B cell (primary cell): ENCODE measurements around the gene LIN9. TPM values are rescaled to one million over a fixed set of nuclear protein-coding genes. Genes with fewer than 3 reads are reported as not detected.

Source experiments
- ATAC-seq: fragments of 200-7000 bp; cut with Tn5 transposase; one replicate; pipeline ENCODE4 v1.10.0; 2021; ENCODE audit warnings: low read depth, mild to moderate bottlenecking, moderate number of reproducible peaks, moderate library complexity
- CTCF ChIA-PET: fragments of 350-600 bp; sonication (Branson Sonifier 250); formaldehyde crosslinking; loops from one replicate; lab custom pipeline; 2021; ENCODE audit warnings: antibody characterized with exemption, inconsistent platforms; lab: Charles Lee
- POLR2A ChIA-PET: fragments of 350-600 bp; sonication (Branson Sonifier 250); formaldehyde crosslinking; loops from one replicate; lab custom pipeline; 2021; ENCODE audit warnings: antibody characterized with exemption; lab: Charles Lee
- DNase-seq: peaks from one replicate; pipeline ENCODE4 v3.0.0; 2013
- H2AFZ ChIP-seq: 2 replicates; pipeline ENCODE4 v1.6.1; 2012; ENCODE audit warnings: mild to moderate bottlenecking, low read depth, low read length; ENCODE audit not compliant: insufficient read depth, poor library complexity, severe bottlenecking
- H3K27ac ChIP-seq, 2 donors: 1 replicate in 1 of 2; 2 replicates in 1 of 2; pipeline ENCODE4 v1.5.1; 2012 to 2013; ENCODE audit warnings: low read length in 2 of 2, mild to moderate bottlenecking in 2 of 2, moderate library complexity in 1 of 2
- H3K27me3 ChIP-seq, 4 experiments: fragments of 200-600 bp in 1 of 4; sonication (generic) in 1 of 4; replicated peaks in 1 of 4; 1 replicate in 2 of 4; 2 replicates in 2 of 4; pipeline versions ENCODE4 v1.6.1 to v1.7.0; 2013 to 2016; ENCODE audit warnings: low read length in 3 of 4, mild to moderate bottlenecking in 2 of 4, mixed read lengths in 1 of 4, moderate library complexity in 1 of 4; ENCODE audit not compliant: insufficient read depth in 4 of 4, control insufficient read depth in 3 of 4; ENCODE audit errors: control extremely low read depth in 1 of 4
- H3K36me3 ChIP-seq, 2 experiments: replicated peaks in 1 of 2; 1 replicate in 1 of 2; 2 replicates in 1 of 2; pipeline versions ENCODE4 v1.6.1 to v1.7.1; 2013; ENCODE audit warnings: low read length in 1 of 2; ENCODE audit not compliant: insufficient read depth in 2 of 2, control insufficient read depth in 1 of 2; ENCODE audit errors: control extremely low read depth in 1 of 2, extremely low read depth in 1 of 2
- H3K4me1 ChIP-seq, 2 donors: fragments of 200-600 bp in 1 of 2; sonication (generic) in 1 of 2; 1 replicate in 1 of 2; 2 replicates in 1 of 2; pipeline versions ENCODE4 v1.5.1 to v1.6.1; 2013 to 2017; ENCODE audit warnings: low read length in 2 of 2; ENCODE audit not compliant: control insufficient read depth in 2 of 2, insufficient read depth in 2 of 2
- H3K4me2 ChIP-seq: replicated peaks from 2 replicates; pipeline ENCODE3; 2012; ENCODE audit warnings: mild to moderate bottlenecking, low read depth, low read length; ENCODE audit not compliant: poor library complexity, severe bottlenecking
- H3K4me3 ChIP-seq, 5 experiments: fragments of 200-600 bp in 1 of 5; sonication (generic) in 1 of 5; 1 replicate in 3 of 5; 2 replicates in 2 of 5; pipeline versions ENCODE4 v1.5.1 to v1.7.0; 2011 to 2016; ENCODE audit warnings: low read length in 4 of 5, mild to moderate bottlenecking in 4 of 5, low read depth in 2 of 5, control low read depth in 1 of 5, moderate library complexity in 1 of 5; ENCODE audit not compliant: insufficient read depth in 1 of 5; ENCODE audit errors: control extremely low read depth in 1 of 5, extremely low read depth in 1 of 5
- H3K79me2 ChIP-seq: fragments of 200-600 bp; sonication (generic); one replicate; pipeline ENCODE4 v1.6.0; 2016; ENCODE audit warnings: low read length; ENCODE audit not compliant: control insufficient read depth, insufficient read depth
- H3K9ac ChIP-seq: fragments of 200-600 bp; sonication (generic); 2 replicates; pipeline ENCODE4 v1.6.1; 2017; ENCODE audit warnings: mild to moderate bottlenecking, low read length, moderate library complexity
- H3K9me3 ChIP-seq, 3 donors: one replicate each; pipeline versions ENCODE4 v1.6.1 to v1.7.1; 2013; ENCODE audit warnings: low read length in 2 of 3; ENCODE audit not compliant: control insufficient read depth in 2 of 3, insufficient read depth in 1 of 3; ENCODE audit errors: control extremely low read depth in 1 of 3
- H4K20me1 ChIP-seq: 2 replicates; pipeline ENCODE4 v1.6.0; 2012; ENCODE audit warnings: mild to moderate bottlenecking, low read length; ENCODE audit not compliant: insufficient read depth, control insufficient read depth, poor library complexity, severe bottlenecking
- H3K27ac Mint-ChIP-seq: one replicate; pipeline ENCODE4 v1.8.0; 2021; ENCODE audit warnings: mixed read lengths
- H3K27me3 Mint-ChIP-seq: one replicate; pipeline ENCODE4 v1.8.0; 2021; ENCODE audit warnings: mixed read lengths
- H3K4me1 Mint-ChIP-seq: one replicate; pipeline ENCODE4 v1.8.0; 2021; ENCODE audit warnings: mixed read lengths
- H3K4me3 Mint-ChIP-seq: one replicate; pipeline ENCODE4 v1.8.0; 2021; ENCODE audit warnings: mixed read lengths
- H3K9me3 Mint-ChIP-seq: one replicate; pipeline ENCODE4 v1.8.0; 2022; ENCODE audit warnings: mixed read lengths; ENCODE audit not compliant: insufficient read depth
- EZH2 ChIP-seq: IDR thresholded peaks from 2 replicates; pipeline ENCODE4 v1.6.1; 2012; ENCODE audit warnings: borderline replicate concordance, low read depth, mild to moderate bottlenecking, moderate library complexity, low read length; ENCODE audit not compliant: insufficient read depth, poor library complexity, severe bottlenecking
- WGBS: methylation state at CpG from one replicate; pipeline ENCODE4 v1.1.5; 2013; ENCODE audit warnings: missing lambda C conversion rate; ENCODE audit not compliant: insufficient coverage; 5-methylcytosine and 5-hydroxymethylcytosine counted together
- intact Hi-C: fragments of 100-400 bp; cut with micrococcal nuclease; formaldehyde crosslinking; loops from one replicate; pipeline ENCODE4 v1.10.0; 2022
- polyA plus RNA-seq: library from polyadenylated mRNA; depleted of rRNA; stranded (reverse); fragments of >200 nt; gene quantifications from 2 replicates; pipeline ENCODE4 v1.2.3, GENCODE V29; 2012
- total RNA-seq, 2 donors: library from RNA; stranded (reverse); fragments of 120-200 nt in 1 of 2; gene quantifications; 1 replicate in 1 of 2; 2 replicates in 1 of 2; pipeline versions ENCODE4 v1.2.3 to v1.2.4, GENCODE V29; 2013 to 2022
- TF ChIP-seq, protein P1 (sequence below): fragments of 200-600 bp; IDR thresholded peaks from one replicate; pipeline ENCODE4 v1.8.0; 2022; ENCODE audit warnings: antibody characterized with exemption, mild to moderate bottlenecking

LIN9 gene
- total and polyA plus RNA-seq, 2 donors (not counting 1 experiment from before 2014, with no cell fraction given), result 1.7 to 6.7 TPM

DNA sequence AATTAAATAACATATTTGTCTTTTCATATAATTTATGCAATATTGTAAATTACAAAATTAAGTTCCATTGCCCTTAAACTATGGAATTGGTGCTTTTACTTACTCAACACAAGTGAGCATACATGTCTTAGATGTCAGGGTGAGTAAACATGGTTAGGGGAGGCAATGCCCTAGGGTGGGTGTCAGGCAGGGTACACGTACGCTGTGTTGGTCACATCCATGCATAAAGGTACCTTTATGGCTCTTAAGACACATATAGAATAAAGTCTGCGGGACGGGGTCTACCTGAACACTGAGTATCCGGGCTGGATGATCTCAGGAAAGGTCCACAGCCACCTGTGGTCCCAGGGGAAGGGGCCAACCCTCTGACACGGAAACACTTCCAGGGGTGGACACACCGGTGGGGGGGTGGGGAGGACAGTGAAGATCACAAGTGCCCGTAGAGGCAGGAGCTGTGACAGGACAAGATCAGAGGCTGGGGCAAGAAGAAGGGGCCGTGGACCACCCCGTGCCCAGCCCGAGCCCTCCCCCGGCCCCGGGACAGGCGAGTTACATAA, 720 bp downstream of the LIN9 start:
- Histone ChIP-seq H3K27me3 (peaks cover 0 to 14% (median 2%) of the 10 kb centered on the region in 4 experiments), H4K20me1 (no peaks in the 10 kb centered on the region), H3K4me3 (peak overlapping the region; percentile 40 to 99 (median 96)), H3K4me2 (peak overlapping the region; percentile 99), H3K9me3 (no peaks in the 10 kb centered on the region), H2AFZ (peak overlapping the region; percentile 100), H3K79me2 (peaks cover 48% of the 10 kb centered on the region), H3K9ac (peak overlapping the region; percentile 98), H3K27ac (peak overlapping the region in 1 of 2 donors; percentile 81), H3K36me3 (no peaks in the 10 kb centered on the region), H3K4me1 (peaks cover 12 to 14% of the 10 kb centered on the region in 2 donors)
- POLR2A ChIA-PET, result interaction anchor here (1.0 to 1.3 kb wide), 2 partner anchors 175 to 246 kb away, joined by 3 to 4 read pairs; partner anchors contain the start of gene H3-3A
- Mint-ChIP-seq H3K9me3 (no peaks in the 10 kb centered on the region), H3K4me3 (peak overlapping the region; percentile 95), H3K4me1 (peaks cover 21% of the 10 kb centered on the region), H3K27ac (peak overlapping the region; percentile 71), H3K27me3 (peaks cover 5% of the 10 kb centered on the region)
- ATAC-seq (no peak), DNase-seq (no peak)
- CTCF ChIA-PET, result interaction anchor here (0.8 to 2.0 kb wide), 5 partner anchors 25 to 279 kb away, joined by 3 to 12 read pairs (median 5); no protein-coding TSS in a partner anchor
- 0% methylated on average over 12 of the region's 14 CpGs for WGBS
- no peak for TF ChIP-seq EZH2
- TF ChIP-seq, protein P1, sequence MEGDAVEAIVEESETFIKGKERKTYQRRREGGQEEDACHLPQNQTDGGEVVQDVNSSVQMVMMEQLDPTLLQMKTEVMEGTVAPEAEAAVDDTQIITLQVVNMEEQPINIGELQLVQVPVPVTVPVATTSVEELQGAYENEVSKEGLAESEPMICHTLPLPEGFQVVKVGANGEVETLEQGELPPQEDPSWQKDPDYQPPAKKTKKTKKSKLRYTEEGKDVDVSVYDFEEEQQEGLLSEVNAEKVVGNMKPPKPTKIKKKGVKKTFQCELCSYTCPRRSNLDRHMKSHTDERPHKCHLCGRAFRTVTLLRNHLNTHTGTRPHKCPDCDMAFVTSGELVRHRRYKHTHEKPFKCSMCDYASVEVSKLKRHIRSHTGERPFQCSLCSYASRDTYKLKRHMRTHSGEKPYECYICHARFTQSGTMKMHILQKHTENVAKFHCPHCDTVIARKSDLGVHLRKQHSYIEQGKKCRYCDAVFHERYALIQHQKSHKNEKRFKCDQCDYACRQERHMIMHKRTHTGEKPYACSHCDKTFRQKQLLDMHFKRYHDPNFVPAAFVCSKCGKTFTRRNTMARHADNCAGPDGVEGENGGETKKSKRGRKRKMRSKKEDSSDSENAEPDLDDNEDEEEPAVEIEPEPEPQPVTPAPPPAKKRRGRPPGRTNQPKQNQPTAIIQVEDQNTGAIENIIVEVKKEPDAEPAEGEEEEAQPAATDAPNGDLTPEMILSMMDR, result no peak
- intact Hi-C loops, result loop anchor here (1.0 to 5.0 kb wide), 2 partner anchors 98 to 196 kb away; no protein-coding TSS in a partner anchor

GRCh38 chr1:226306425-226306824, 2.5 kb downstream of the LIN9 start:
- intact Hi-C loops, result loop anchor here (5.0 kb wide), 1 partner anchor 194 kb away; no protein-coding TSS in a partner anchor
- Histone ChIP-seq H2AFZ (no peak overlapping the region), H3K4me2 (no peak overlapping the region), H4K20me1 (no peaks in the 10 kb centered on the region), H3K9me3 (no peaks in the 10 kb centered on the region), H3K4me3 (no peak overlapping the region), H3K9ac (no peak overlapping the region), H3K79me2 (peaks cover 60% of the 10 kb centered on the region), H3K27me3 (peaks cover 0 to 14% (median 2%) of the 10 kb centered on the region in 4 experiments), H3K4me1 (peaks cover 12 to 14% of the 10 kb centered on the region in 2 donors), H3K36me3 (no peaks in the 10 kb centered on the region), H3K27ac (no peak overlapping the region)
- CTCF ChIA-PET, result interaction anchor here (1.4 to 2.2 kb wide), 4 partner anchors 26 to 241 kb away, joined by 5 to 8 read pairs (median 7); no protein-coding TSS in a partner anchor
- DNase-seq (no peak), ATAC-seq (no peak)
- no CpG with 5 or more reads among the region's 2 CpGs for WGBS
- TF ChIP-seq EZH2, result no peak
- Mint-ChIP-seq H3K4me3 (no peak overlapping the region), H3K9me3 (no peaks in the 10 kb centered on the region), H3K27me3 (peaks cover 5% of the 10 kb centered on the region), H3K27ac (no peak overlapping the region), H3K4me1 (peaks cover 21% of the 10 kb centered on the region)
- POLR2A ChIA-PET, result no interaction called here
